HG03159 (cell line): ENCODE results near the gene TMEM107.
"Not testable (repeated sequence)": the region's sequence is repeated elsewhere in the genome, so short reads cannot be mapped to it uniquely, and the experiment has no call there.

Experiments used
- ATAC-seq: cut with Tn5 transposase; IDR thresholded peaks from one replicate; pipeline ENCODE4 v1.9.1; 2021; ENCODE audit warnings: mild to moderate bottlenecking, moderate library complexity; ENCODE audit not compliant: unreplicated experiment

The TMEM107 gene

GRCh38 chr17:8189711-8190477 is 13.7 kb upstream of the TMEM107 start, which contains the start of gene BORCS6:
Gene BORCS6 (minus strand): TSS chr17:8190180. CDS start chr17:8190140, 40 bp downstream.
- peak; percentile 48 for ATAC-seq

GRCh38 chr17:8189041-8189710 is 13.0 kb upstream of the TMEM107 start:
- no peak for ATAC-seq

GRCh38 chr17:8188263-8188839 is 12.2 kb upstream of the TMEM107 start:
- ATAC-seq = no peak

- ATAC-seq = peak; percentile 21
Observed at GRCh38 chr17:8187517-8188262, 11.5 kb upstream of the TMEM107 start.

- peak; percentile 26 for ATAC-seq
Observed at GRCh38 chr17:8186787-8187516, 10.8 kb upstream of the TMEM107 start.

GRCh38 chr17:8186446-8186786 is 10.2 kb upstream of the TMEM107 start:
- ATAC-seq = peak; percentile 1

GRCh38 chr17:8185582-8186445 is 9.6 kb upstream of the TMEM107 start:
- peak; percentile 21 for ATAC-seq

GRCh38 chr17:8176998-8177731 is 985 bp upstream of the TMEM107 start:
- ATAC-seq = no peak

- no peak for ATAC-seq
Observed at GRCh38 chr17:8175795-8176196, 384 bp downstream of the TMEM107 start.

- no peak for ATAC-seq
Observed at GRCh38 chr17:8173871-8174322, 2.3 kb downstream of the TMEM107 start.

GRCh38 chr17:8173056-8173870 is 2.9 kb downstream of the TMEM107 start:
- ATAC-seq = peak; percentile 68

GRCh38 chr17:8170186-8170585 is 6.0 kb downstream of the TMEM107 start:
- ATAC-seq = not testable (repeated sequence)

GRCh38 chr17:8167526-8167925 is 8.7 kb downstream of the TMEM107 start:
- no peak for ATAC-seq

GRCh38 chr17:8166731-8167130 is 9.4 kb downstream of the TMEM107 start:
- no peak for ATAC-seq

GRCh38 chr17:8164815-8165131 is 11.4 kb downstream of the TMEM107 start:
- ATAC-seq = no peak

GRCh38 chr17:8163978-8164814 is 12.0 kb downstream of the TMEM107 start:
- no peak for ATAC-seq
